ENCODE results near the gene ACVR1C.

Gene ACVR1C

DNA sequence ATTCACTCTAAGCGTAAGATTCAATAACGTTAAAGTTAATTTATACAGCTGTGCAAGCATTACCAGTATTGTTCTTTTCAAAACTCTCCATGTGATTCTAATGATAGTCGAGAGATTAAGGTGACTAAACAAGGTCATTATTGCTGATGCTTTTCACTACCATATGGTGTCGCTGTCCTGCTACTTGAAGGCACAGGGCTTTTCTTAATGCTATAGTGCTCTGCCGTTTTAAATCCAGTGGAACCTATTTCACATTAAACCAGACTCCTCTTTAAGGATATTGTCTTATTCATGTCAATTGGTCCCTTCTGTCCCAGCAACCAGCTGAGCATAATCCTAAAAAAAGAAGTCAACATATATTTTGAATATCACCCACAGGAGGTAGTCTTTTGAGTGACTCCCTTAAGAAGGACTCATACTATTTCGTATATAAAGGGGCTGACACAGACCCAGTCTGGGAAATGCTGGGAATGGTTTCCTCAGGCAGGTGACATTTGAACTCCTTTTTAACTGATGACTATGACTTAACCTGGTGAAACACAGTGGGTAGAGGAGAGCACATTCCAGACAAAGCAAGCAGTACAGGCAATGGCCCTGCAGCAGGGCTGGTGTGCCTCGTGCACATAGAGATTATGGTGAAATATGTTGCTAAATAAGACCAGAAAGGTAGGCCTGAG is 130.9 kb downstream of the ACVR1C start:
- no peak overlapping the region for H3K27ac ChIP-seq
- TF ChIP-seq, protein P1, sequence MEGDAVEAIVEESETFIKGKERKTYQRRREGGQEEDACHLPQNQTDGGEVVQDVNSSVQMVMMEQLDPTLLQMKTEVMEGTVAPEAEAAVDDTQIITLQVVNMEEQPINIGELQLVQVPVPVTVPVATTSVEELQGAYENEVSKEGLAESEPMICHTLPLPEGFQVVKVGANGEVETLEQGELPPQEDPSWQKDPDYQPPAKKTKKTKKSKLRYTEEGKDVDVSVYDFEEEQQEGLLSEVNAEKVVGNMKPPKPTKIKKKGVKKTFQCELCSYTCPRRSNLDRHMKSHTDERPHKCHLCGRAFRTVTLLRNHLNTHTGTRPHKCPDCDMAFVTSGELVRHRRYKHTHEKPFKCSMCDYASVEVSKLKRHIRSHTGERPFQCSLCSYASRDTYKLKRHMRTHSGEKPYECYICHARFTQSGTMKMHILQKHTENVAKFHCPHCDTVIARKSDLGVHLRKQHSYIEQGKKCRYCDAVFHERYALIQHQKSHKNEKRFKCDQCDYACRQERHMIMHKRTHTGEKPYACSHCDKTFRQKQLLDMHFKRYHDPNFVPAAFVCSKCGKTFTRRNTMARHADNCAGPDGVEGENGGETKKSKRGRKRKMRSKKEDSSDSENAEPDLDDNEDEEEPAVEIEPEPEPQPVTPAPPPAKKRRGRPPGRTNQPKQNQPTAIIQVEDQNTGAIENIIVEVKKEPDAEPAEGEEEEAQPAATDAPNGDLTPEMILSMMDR (conservative IDR thresholded peaks at IDR 0.05) = peak; percentile 85

GRCh38 chr2:157492189-157492773 is 136.4 kb downstream of the ACVR1C start:
- TF ChIP-seq, protein P1 (conservative IDR thresholded peaks at IDR 0.05) = peak; percentile 90
- H3K27ac ChIP-seq = no peak overlapping the region

- TF ChIP-seq, protein P1 (conservative IDR thresholded peaks at IDR 0.05) = no peak
- no peak overlapping the region for H3K27ac ChIP-seq
Measured at GRCh38 chr2:157489983-157490382, 138.7 kb downstream of the ACVR1C start.

- peak overlapping the region; percentile 32 for H3K27ac ChIP-seq
- TF ChIP-seq, protein P1 (conservative IDR thresholded peaks at IDR 0.05) = no peak
Measured at GRCh38 chr2:157488877-157489276, 139.8 kb downstream of the ACVR1C start.

- H3K27ac ChIP-seq = peak overlapping the region; percentile 32; the same call in 1 of the 2 replicates
- TF ChIP-seq, protein P1 (conservative IDR thresholded peaks at IDR 0.05) = no peak
Measured at GRCh38 chr2:157487747-157488146, 140.9 kb downstream of the ACVR1C start.

- TF ChIP-seq, protein P1 (conservative IDR thresholded peaks at IDR 0.05) = no peak
- no peak overlapping the region for H3K27ac ChIP-seq
Measured at GRCh38 chr2:157487271-157487610, 141.4 kb downstream of the ACVR1C start.

- TF ChIP-seq, protein P1 (conservative IDR thresholded peaks at IDR 0.05) = no peak
- H3K27ac ChIP-seq = no peak overlapping the region
Measured at GRCh38 chr2:157486596-157487270, 141.9 kb downstream of the ACVR1C start.
